KMS-11 (cell line): ENCODE data around the gene F11R.

Source experiments
- H2AFZ ChIP-seq: fragments of 200-600 bp; sonication (generic); 2 replicates; pipeline ENCODE4 v1.6.1; 2016; ENCODE audit warnings: antibody characterized with exemption, mixed run types, low read depth
- H3K27ac ChIP-seq: fragments of 200-600 bp; sonication (generic); 2 replicates; pipeline ENCODE4 v1.6.1; 2016; ENCODE audit warnings: mild to moderate bottlenecking, mixed run types
- H3K27me3 ChIP-seq: fragments of 200-600 bp; sonication (generic); 2 replicates; pipeline ENCODE4 v1.6.1; 2017; ENCODE audit warnings: mild to moderate bottlenecking, low read depth, mixed run types, moderate library complexity; ENCODE audit not compliant: insufficient read depth
- H3K36me3 ChIP-seq: fragments of 200-600 bp; sonication (generic); 2 replicates; pipeline ENCODE4 v1.6.1; 2017; ENCODE audit warnings: mild to moderate bottlenecking, mixed run types; ENCODE audit not compliant: insufficient read depth
- H3K4me1 ChIP-seq: fragments of 200-600 bp; sonication (generic); 2 replicates; pipeline ENCODE4 v1.6.1; 2016; ENCODE audit warnings: mild to moderate bottlenecking, low read depth, mixed run types; ENCODE audit not compliant: poor library complexity, severe bottlenecking
- H3K4me2 ChIP-seq: fragments of 200-600 bp; sonication (generic); 2 replicates; pipeline ENCODE4 v1.7.0; 2016; ENCODE audit warnings: mild to moderate bottlenecking, mixed run types
- H3K4me3 ChIP-seq: fragments of 200-600 bp; sonication (generic); IDR thresholded peaks from 2 replicates; pipeline ENCODE4 v1.6.1; 2017; ENCODE audit warnings: low read depth, low read length, mixed read lengths; ENCODE audit not compliant: insufficient read depth
- H3K79me2 ChIP-seq: fragments of 200-600 bp; sonication (generic); 2 replicates; pipeline ENCODE4 v1.6.1; 2016; ENCODE audit warnings: low read depth, mixed run types; ENCODE audit not compliant: insufficient read depth
- H3K9ac ChIP-seq: fragments of 200-600 bp; sonication (generic); 2 replicates; pipeline ENCODE4 v1.6.1; 2016; ENCODE audit warnings: mild to moderate bottlenecking, mixed run types
- H4K20me1 ChIP-seq: fragments of 200-600 bp; sonication (generic); 2 replicates; pipeline ENCODE4 v1.6.1; 2016; ENCODE audit warnings: mild to moderate bottlenecking, mixed run types; ENCODE audit not compliant: insufficient read depth
- TF ChIP-seq, protein P1 (sequence below): fragments of 200-600 bp; sonication (generic); conservative IDR thresholded peaks from 2 replicates; pipeline ENCODE4 v1.6.1; 2017; ENCODE audit warnings: low read depth, mild to moderate bottlenecking, antibody characterized with exemption, low read length, moderate library complexity, mixed read lengths

F11R gene

DNA sequence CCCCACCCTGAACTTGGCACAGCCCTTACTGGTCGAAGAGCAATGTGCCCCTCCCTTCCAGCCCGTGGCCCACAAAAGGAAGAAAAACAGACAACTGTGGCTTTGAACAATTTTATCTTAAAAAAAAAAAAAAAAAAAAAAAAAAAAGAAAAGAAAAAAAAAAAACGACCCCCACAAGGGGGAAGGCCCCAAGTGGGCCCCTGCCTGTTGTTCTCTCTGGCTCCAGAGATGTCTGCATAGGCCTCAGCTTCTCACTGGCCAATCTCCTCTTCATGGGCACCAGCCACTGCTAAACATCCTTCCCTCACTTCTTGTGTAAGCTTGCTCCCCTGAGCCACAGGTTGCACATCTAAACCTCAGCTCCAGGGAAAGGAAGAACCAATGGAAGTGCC, 18.2 kb upstream of the F11R start:
- Histone ChIP-seq H3K36me3 (peaks cover 6% of the 10 kb centered on the region; the same call in 1 of the 2 replicates), H4K20me1 (no peaks in the 10 kb centered on the region), H2AFZ (peak overlapping the region; percentile 73; the same call in 1 of the 2 replicates), H3K4me3 (no peak overlapping the region), H3K79me2 (peaks cover 10% of the 10 kb centered on the region), H3K27me3 (no peaks in the 10 kb centered on the region), H3K9ac (peak overlapping the region; percentile 46; the same call in 1 of the 2 replicates), H3K27ac (peak overlapping the region; percentile 10; the same call in 1 of the 2 replicates), H3K4me1 (peaks cover 36% of the 10 kb centered on the region), H3K4me2 (peak overlapping the region; percentile 86)
- TF ChIP-seq, protein P1, sequence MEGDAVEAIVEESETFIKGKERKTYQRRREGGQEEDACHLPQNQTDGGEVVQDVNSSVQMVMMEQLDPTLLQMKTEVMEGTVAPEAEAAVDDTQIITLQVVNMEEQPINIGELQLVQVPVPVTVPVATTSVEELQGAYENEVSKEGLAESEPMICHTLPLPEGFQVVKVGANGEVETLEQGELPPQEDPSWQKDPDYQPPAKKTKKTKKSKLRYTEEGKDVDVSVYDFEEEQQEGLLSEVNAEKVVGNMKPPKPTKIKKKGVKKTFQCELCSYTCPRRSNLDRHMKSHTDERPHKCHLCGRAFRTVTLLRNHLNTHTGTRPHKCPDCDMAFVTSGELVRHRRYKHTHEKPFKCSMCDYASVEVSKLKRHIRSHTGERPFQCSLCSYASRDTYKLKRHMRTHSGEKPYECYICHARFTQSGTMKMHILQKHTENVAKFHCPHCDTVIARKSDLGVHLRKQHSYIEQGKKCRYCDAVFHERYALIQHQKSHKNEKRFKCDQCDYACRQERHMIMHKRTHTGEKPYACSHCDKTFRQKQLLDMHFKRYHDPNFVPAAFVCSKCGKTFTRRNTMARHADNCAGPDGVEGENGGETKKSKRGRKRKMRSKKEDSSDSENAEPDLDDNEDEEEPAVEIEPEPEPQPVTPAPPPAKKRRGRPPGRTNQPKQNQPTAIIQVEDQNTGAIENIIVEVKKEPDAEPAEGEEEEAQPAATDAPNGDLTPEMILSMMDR, result peak; percentile 33; the same call in 1 of the 2 replicates

DNA sequence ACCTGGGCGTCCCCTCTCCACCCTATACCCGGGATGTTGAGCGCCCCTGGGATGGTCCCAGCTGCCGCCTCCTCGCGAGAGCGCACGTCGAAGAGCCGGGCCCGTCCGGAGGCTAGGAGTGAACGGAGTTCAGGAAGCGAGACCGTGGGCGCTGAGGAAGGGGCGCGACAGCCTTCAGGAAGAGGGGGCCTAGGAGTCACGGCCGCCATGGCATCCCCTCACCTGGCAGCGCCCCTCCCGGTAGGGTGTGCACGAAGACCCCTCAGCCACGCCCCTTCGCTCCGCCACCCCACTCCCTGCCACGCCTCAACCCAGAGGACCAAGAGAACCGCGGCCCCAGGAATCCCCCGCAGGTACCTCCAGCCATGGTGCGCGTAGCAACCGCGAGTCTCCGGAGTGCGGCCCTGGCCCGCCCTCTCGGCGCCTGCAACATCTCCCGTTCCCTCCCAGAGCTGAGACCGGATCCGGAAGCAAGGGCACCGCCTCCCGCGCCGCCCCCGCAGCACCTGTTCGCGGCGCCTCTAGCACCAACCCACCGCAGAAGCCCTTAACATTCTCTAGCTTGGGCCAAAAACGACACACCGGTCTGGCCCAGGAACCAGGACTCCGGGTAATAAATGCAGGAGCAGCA, 17.7 kb upstream of the F11R start, which contains the start of gene TSTD1:
TSTD1 (minus strand) TSS at position 442 of the 631 bp plus-strand sequence; CDS start at position 367, 75 bp downstream.
- no peaks in the 10 kb centered on the region for H3K27me3 ChIP-seq
- peak within 1 kb of the TSS; percentile 10; the same call in 1 of the 2 replicates for H3K27ac ChIP-seq
- TF ChIP-seq, protein P1, result peak; percentile 15; the same call in 1 of the 2 replicates
- H3K79me2 ChIP-seq, result peaks cover 5% of the 10 kb centered on the region; the same call in 1 of the 2 replicates
- H3K4me2 ChIP-seq, result peak within 1 kb of the TSS; percentile 86
- H3K4me1 ChIP-seq, result peaks cover 37% of the 10 kb centered on the region
- H2AFZ ChIP-seq, result peak within 1 kb of the TSS; percentile 73
- peak within 1 kb of the TSS; percentile 99 for H3K4me3 ChIP-seq
- H3K36me3 ChIP-seq, result peaks cover 6% of the 10 kb centered on the region; the same call in 1 of the 2 replicates
- no peaks in the 10 kb centered on the region for H4K20me1 ChIP-seq
- H3K9ac ChIP-seq, result peak within 1 kb of the TSS; percentile 46; the same call in 1 of the 2 replicates

DNA sequence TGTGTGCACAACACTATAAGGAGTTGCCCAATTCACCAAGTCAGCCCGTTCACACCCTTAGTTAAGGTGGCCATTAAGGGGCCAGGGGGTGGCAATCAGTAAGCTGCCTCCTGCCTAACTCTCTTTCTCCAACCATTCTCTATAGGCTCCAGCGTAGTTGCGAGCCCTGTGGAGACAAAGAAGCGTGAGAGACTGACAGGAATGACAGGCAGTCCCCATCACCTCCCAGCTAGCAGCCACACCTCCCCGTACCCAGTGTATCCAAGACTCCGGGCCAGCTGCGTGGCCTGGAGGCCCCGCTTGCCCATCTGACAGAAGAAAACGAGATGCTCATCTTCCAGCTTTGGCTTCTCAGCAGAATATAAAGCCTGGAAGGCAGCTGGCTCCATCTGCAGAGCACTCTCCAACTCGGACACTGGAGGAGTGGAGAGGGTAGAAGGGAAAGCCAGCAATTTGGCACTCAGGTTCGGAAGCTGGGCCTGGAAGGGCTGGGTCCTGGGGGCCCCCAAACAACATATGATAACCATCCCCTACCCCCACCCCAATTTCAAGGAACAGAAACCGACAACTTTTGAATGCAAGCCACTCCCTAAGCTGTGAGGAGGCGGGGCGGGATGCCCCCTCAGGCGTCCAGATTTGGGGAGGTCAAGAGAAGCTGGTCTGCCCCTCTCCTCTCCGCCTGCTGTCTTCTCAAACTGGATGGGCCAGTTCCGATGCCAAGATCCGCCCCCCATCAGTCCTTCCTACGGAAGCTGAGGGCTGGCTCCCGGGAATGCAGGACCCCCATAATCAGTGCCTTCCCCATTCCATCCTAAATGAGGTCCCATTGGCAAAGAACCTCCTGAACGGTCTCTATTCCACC, 16.9 kb upstream of the F11R start:
- Histone ChIP-seq H2AFZ (peak overlapping the region; percentile 73), H4K20me1 (no peaks in the 10 kb centered on the region), H3K36me3 (peaks cover 6% of the 10 kb centered on the region; the same call in 1 of the 2 replicates), H3K27me3 (no peaks in the 10 kb centered on the region), H3K79me2 (no peaks in the 10 kb centered on the region), H3K27ac (peak overlapping the region; percentile 10; the same call in 1 of the 2 replicates), H3K4me3 (peak overlapping the region; percentile 99), H3K4me1 (peaks cover 36% of the 10 kb centered on the region), H3K4me2 (peak overlapping the region; percentile 86), H3K9ac (peak overlapping the region; percentile 46; the same call in 1 of the 2 replicates)
- TF ChIP-seq, protein P1, result no peak

DNA sequence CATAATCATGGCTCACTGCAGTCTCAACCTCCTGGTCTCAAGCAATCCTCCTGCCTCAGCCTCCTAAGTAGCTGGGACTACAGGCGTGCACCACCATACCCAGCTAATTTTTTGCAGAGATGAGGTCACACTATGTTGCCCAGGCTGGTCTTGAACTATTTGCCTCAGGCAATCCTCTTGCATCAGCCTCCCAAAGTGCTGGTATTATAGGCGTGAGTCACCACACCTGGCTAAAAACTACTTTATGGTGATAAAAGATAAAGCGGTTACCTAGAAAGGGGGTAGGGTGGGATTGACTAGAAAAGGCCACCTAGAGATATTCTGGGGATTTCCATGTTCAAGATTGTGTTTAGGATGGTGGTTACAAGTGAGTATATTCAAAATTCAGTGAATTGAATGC, 12.8 kb upstream of the F11R start:
- H3K4me3 ChIP-seq, result no peak overlapping the region
- H3K36me3 ChIP-seq, result no peaks in the 10 kb centered on the region
- no peak overlapping the region for H3K9ac ChIP-seq
- H3K4me1 ChIP-seq, result peaks cover 23% of the 10 kb centered on the region
- H4K20me1 ChIP-seq, result no peaks in the 10 kb centered on the region
- H2AFZ ChIP-seq, result no peak overlapping the region
- no peaks in the 10 kb centered on the region for H3K79me2 ChIP-seq
- H3K27me3 ChIP-seq, result no peaks in the 10 kb centered on the region
- H3K4me2 ChIP-seq, result no peak overlapping the region
- no peak overlapping the region for H3K27ac ChIP-seq
- TF ChIP-seq, protein P1, result no peak
